Dendritic cell treated with granulocyte-macrophage colony-stimulating factor and Interleukin-4, amounts not matched to agents 40 ng/mL and 50 ng/mL, for 4 days (primary cell): ENCODE results near the gene SLC2A4.

Experiments
- H3K27ac Mint-ChIP-seq: one replicate; pipeline ENCODE4 v1.8.0; 2022; ENCODE audit warnings: mild to moderate bottlenecking, mixed read lengths
- H3K27me3 Mint-ChIP-seq: one replicate; pipeline ENCODE4 v1.8.0; 2022; ENCODE audit warnings: mild to moderate bottlenecking, mixed read lengths
- H3K36me3 Mint-ChIP-seq: one replicate; pipeline ENCODE4 v1.8.0; 2022; ENCODE audit warnings: low read depth, mixed read lengths
- H3K4me1 Mint-ChIP-seq: one replicate; pipeline ENCODE4 v1.8.0; 2022; ENCODE audit warnings: low read depth, mixed read lengths
- H3K4me3 Mint-ChIP-seq: one replicate; pipeline ENCODE4 v1.8.0; 2022; ENCODE audit warnings: mild to moderate bottlenecking, moderate library complexity, mixed read lengths
- H3K9me3 Mint-ChIP-seq: one replicate; pipeline ENCODE4 v1.8.0; 2022; ENCODE audit warnings: mixed read lengths
- intact Hi-C: fragments of 100-400 bp; cut with micrococcal nuclease; formaldehyde crosslinking; loops from one replicate; pipeline ENCODE4 v1.15.0; 2022

SLC2A4 gene

GRCh38 chr17:7292729-7293128 lies 11.2 kb downstream of the SLC2A4 start:
- Mint-ChIP-seq H3K4me1 (peaks cover 30% of the 10 kb centered on the region), H3K4me3 (no peak overlapping the region), H3K27me3 (peaks cover 87% of the 10 kb centered on the region), H3K36me3 (no peaks in the 10 kb centered on the region), H3K9me3 (no peaks in the 10 kb centered on the region), H3K27ac (no peak overlapping the region)
- intact Hi-C loops, result no loop called here

GRCh38 chr17:7293159-7293558 lies 11.6 kb downstream of the SLC2A4 start:
- intact Hi-C loops, result no loop called here
- peaks cover 87% of the 10 kb centered on the region for H3K27me3 Mint-ChIP-seq
- H3K27ac Mint-ChIP-seq, result no peak overlapping the region
- no peaks in the 10 kb centered on the region for H3K9me3 Mint-ChIP-seq
- peaks cover 30% of the 10 kb centered on the region for H3K4me1 Mint-ChIP-seq
- H3K4me3 Mint-ChIP-seq, result no peak overlapping the region
- H3K36me3 Mint-ChIP-seq, result no peaks in the 10 kb centered on the region

GRCh38 chr17:7293816-7294613 lies 12.5 kb downstream of the SLC2A4 start:
- no peaks in the 10 kb centered on the region for H3K36me3 Mint-ChIP-seq
- peaks cover 30% of the 10 kb centered on the region for H3K4me1 Mint-ChIP-seq
- no peak overlapping the region for H3K27ac Mint-ChIP-seq
- no peaks in the 10 kb centered on the region for H3K9me3 Mint-ChIP-seq
- peak overlapping the region; percentile 6 for H3K4me3 Mint-ChIP-seq
- intact Hi-C loops, result no loop called here
- H3K27me3 Mint-ChIP-seq, result peaks cover 84% of the 10 kb centered on the region

- intact Hi-C loops, result no loop called here
- H3K4me3 Mint-ChIP-seq, result peak within 1 kb of the TSS; percentile 61
- no peak within 1 kb of the TSS for H3K27ac Mint-ChIP-seq
- H3K27me3 Mint-ChIP-seq, result peaks cover 81% of the 10 kb centered on the region
- no peaks in the 10 kb centered on the region for H3K36me3 Mint-ChIP-seq
- no peaks in the 10 kb centered on the region for H3K9me3 Mint-ChIP-seq
- peaks cover 30% of the 10 kb centered on the region for H3K4me1 Mint-ChIP-seq
Observed at GRCh38 chr17:7294614-7295153, 13.2 kb downstream of the SLC2A4 start, which contains the start of gene YBX2. Gene YBX2 (minus strand): TSS chr17:7294639. CDS start chr17:7294500, 139 bp downstream.

- H3K27ac Mint-ChIP-seq, result no peak overlapping the region
- H3K4me1 Mint-ChIP-seq, result peaks cover 30% of the 10 kb centered on the region
- H3K4me3 Mint-ChIP-seq, result peak overlapping the region; percentile 61
- peaks cover 81% of the 10 kb centered on the region for H3K27me3 Mint-ChIP-seq
- no peaks in the 10 kb centered on the region for H3K36me3 Mint-ChIP-seq
- intact Hi-C loops, result loop anchor here (1.0 kb wide), 2 partner anchors 15 to 250 kb away; no protein-coding TSS in a partner anchor
- H3K9me3 Mint-ChIP-seq, result no peaks in the 10 kb centered on the region
Observed at GRCh38 chr17:7295230-7296180, 14.0 kb downstream of the SLC2A4 start.

- intact Hi-C loops, result loop anchor here (1.0 kb wide), 2 partner anchors 16 to 251 kb away; no protein-coding TSS in a partner anchor
- Mint-ChIP-seq H3K9me3 (no peaks in the 10 kb centered on the region), H3K4me3 (peak overlapping the region; percentile 52), H3K27ac (peak overlapping the region; percentile 57), H3K4me1 (peaks cover 30% of the 10 kb centered on the region), H3K27me3 (peaks cover 76% of the 10 kb centered on the region), H3K36me3 (no peaks in the 10 kb centered on the region)
Observed at GRCh38 chr17:7296189-7296861, 14.8 kb downstream of the SLC2A4 start.

- H3K36me3 Mint-ChIP-seq, result peaks cover 15% of the 10 kb centered on the region
- H3K4me1 Mint-ChIP-seq, result peaks cover 7% of the 10 kb centered on the region
- peaks cover 10% of the 10 kb centered on the region for H3K27me3 Mint-ChIP-seq
- H3K9me3 Mint-ChIP-seq, result no peaks in the 10 kb centered on the region
- no peak overlapping the region for H3K27ac Mint-ChIP-seq
- intact Hi-C loops, result no loop called here
- no peak overlapping the region for H3K4me3 Mint-ChIP-seq
Observed at GRCh38 chr17:7304179-7304578, 22.7 kb downstream of the SLC2A4 start.

GRCh38 chr17:7306911-7307685 lies 25.6 kb downstream of the SLC2A4 start, which contains the start of gene EIF5A:
Gene EIF5A (plus strand): TSS chr17:7307628. CDS start chr17:7309636, 2,008 bp downstream.
- H3K4me1 Mint-ChIP-seq, result peaks cover 35% of the 10 kb centered on the region
- H3K27ac Mint-ChIP-seq, result peak within 1 kb of the TSS; percentile 95
- H3K36me3 Mint-ChIP-seq, result peaks cover 44% of the 10 kb centered on the region
- no peaks in the 10 kb centered on the region for H3K9me3 Mint-ChIP-seq
- intact Hi-C loops, result loop anchor here (5.0 kb wide), 1 partner anchor 55 kb away; the partner anchor contains the start of genes CTDNEP1 and ELP5
- H3K27me3 Mint-ChIP-seq, result no peaks in the 10 kb centered on the region
- peak within 1 kb of the TSS; percentile 94 for H3K4me3 Mint-ChIP-seq

- no peaks in the 10 kb centered on the region for H3K27me3 Mint-ChIP-seq
- intact Hi-C loops, result loop anchor here (5.0 kb wide), 1 partner anchor 56 kb away; the partner anchor contains the start of genes CTDNEP1 and ELP5
Observed at GRCh38 chr17:7307686-7308624, 26.4 kb downstream of the SLC2A4 start.

GRCh38 chr17:7308625-7309433 lies 27.3 kb downstream of the SLC2A4 start:
- H3K27ac Mint-ChIP-seq, result peak overlapping the region; percentile 95
- H3K4me1 Mint-ChIP-seq, result peaks cover 52% of the 10 kb centered on the region
- peaks cover 61% of the 10 kb centered on the region for H3K36me3 Mint-ChIP-seq
- intact Hi-C loops, result loop anchor here (5.0 kb wide), 1 partner anchor 57 kb away; the partner anchor contains the start of genes CTDNEP1 and ELP5
- peak overlapping the region; percentile 94 for H3K4me3 Mint-ChIP-seq
- H3K27me3 Mint-ChIP-seq, result no peaks in the 10 kb centered on the region
- no peaks in the 10 kb centered on the region for H3K9me3 Mint-ChIP-seq

More at GRCh38 chr17:7307686-7308624, 26.4 kb downstream of the SLC2A4 start:
- H3K4me3 Mint-ChIP-seq, result peak overlapping the region; percentile 94
- peaks cover 44% of the 10 kb centered on the region for H3K4me1 Mint-ChIP-seq
- H3K36me3 Mint-ChIP-seq, result peaks cover 53% of the 10 kb centered on the region
- H3K9me3 Mint-ChIP-seq, result no peaks in the 10 kb centered on the region
- H3K27ac Mint-ChIP-seq, result peak overlapping the region; percentile 95

GRCh38 chr17:7309628-7310027 lies 28.1 kb downstream of the SLC2A4 start:
- intact Hi-C loops, result loop anchor here (5.0 kb wide), 1 partner anchor 57 kb away; the partner anchor contains the start of genes CTDNEP1 and ELP5
- no peaks in the 10 kb centered on the region for H3K27me3 Mint-ChIP-seq
- H3K36me3 Mint-ChIP-seq, result peaks cover 69% of the 10 kb centered on the region
- H3K9me3 Mint-ChIP-seq, result no peaks in the 10 kb centered on the region
- H3K4me3 Mint-ChIP-seq, result peak overlapping the region; percentile 94
- H3K27ac Mint-ChIP-seq, result peak overlapping the region; percentile 95
- H3K4me1 Mint-ChIP-seq, result peaks cover 60% of the 10 kb centered on the region
